ENCODE measurements around the gene FRAT1. TPM values are rescaled to one million over a fixed set of nuclear protein-coding genes. Genes with fewer than 3 reads are reported as not detected.

The FRAT1 gene
- total and polyA plus RNA-seq, 2 of the 8 experiments (the other 6 are each of a cell fraction or from before 2014, with no cell fraction given), result 1.9 to 5.2 TPM

DNA sequence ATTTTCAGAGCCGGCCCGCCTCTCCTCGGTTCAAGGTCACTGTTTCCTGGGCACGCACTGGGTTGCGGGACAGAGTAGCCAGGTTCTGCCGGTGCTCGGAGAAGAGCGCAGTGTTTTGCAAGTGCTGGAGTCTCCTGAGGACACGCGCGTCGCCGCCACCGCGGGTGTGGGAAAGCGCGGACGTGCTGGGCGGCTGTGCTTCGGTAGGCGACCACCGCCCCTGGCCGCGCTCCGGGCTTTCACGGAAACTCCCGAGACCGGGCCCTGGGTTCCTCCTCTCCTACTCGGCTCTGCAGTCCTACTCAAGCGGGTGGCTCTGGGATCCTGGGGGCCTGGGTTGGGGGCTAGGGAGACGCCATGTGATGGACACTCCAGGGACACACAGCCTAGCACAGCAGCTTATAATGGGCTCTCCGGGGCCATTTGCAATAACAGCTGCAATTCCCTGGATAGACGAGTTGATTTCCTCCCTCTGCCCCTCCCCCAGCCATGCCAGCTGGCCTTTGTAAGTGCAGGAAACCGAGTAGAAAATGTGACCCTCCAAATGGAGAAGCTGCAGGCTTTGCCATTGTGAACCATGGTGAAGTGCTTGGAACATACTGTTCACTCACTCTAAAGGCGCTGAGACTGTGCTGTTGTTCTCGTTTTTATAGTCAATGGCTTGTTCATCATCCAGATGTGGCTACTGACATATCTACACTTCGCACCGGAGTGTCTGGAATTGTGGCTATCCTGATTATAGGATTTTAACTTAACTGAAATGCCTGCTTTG is 2.1 kb downstream of the FRAT1 start:
- no peaks in the 10 kb centered on the region for H3K79me1 ChIP-seq (ENCODE audit: low read depth, low read length)
- H2BK20ac ChIP-seq (ENCODE audit: low read length), result no peak overlapping the region
- 24% methylated on average over 31 of the region's 38 CpGs; no CpG with 5 or more reads in 1 of the 2 experiments for WGBS, 2 experiments (ENCODE audit: extremely low coverage in 1 of 2, insufficient coverage in 1 of 2, insufficient read length in 1 of 2, insufficient replicate concordance in 2 of 2, low coverage in 1 of 2, low lambda C conversion rate in 2 of 2, missing lambda C conversion rate in 1 of 2)
- no peak overlapping the region for H4K91ac ChIP-seq (replicated peaks; ENCODE audit: insufficient read length, low read length)
- H3K4ac ChIP-seq (replicated peaks; ENCODE audit: insufficient read length, low read depth, low read length), result no peak overlapping the region
- H3K9me3 ChIP-seq (ENCODE audit: insufficient read depth in 2 of 2, low read depth in 1 of 2, low read length in 1 of 2), result no peaks in the 10 kb centered on the region
- H2BK5ac ChIP-seq (ENCODE audit: low read depth, low read length), result no peak overlapping the region
- H3K23me2 ChIP-seq (ENCODE audit: low read depth, low read length), result peaks cover 19% of the 10 kb centered on the region
- no peak overlapping the region for H4K5ac ChIP-seq (ENCODE audit: insufficient read length, low read depth, low read length)
- H3K27me3 ChIP-seq (replicated peaks in 1 of 4; ENCODE audit: control insufficient read depth in 3 of 4, extremely low read depth in 1 of 4, insufficient read depth in 3 of 4, low read length in 3 of 4), result peaks cover 6 to 23% (median 20%) of the 10 kb centered on the region in 4 experiments
- no peak overlapping the region for H3K18ac ChIP-seq (ENCODE audit: extremely low read depth, low read length)
- no peak overlapping the region for H2AFZ ChIP-seq (ENCODE audit: low read length)
- no peak overlapping the region for H2AK5ac ChIP-seq (ENCODE audit: low read depth, low read length)
- peak overlapping the region; percentile 95 for H4K8ac ChIP-seq (ENCODE audit: extremely low read depth, insufficient read depth, low read length)
- ChIA-PET CTCF (ENCODE audit: partially characterized antibody) (interaction anchor here (0.6 to 1.5 kb wide), 8 partner anchors 9 to 88 kb away, joined by 3 to 6 read pairs (median 4); no protein-coding TSS in a partner anchor), POLR2A (ENCODE audit: partially characterized antibody) (interaction anchor here (0.6 to 5.5 kb wide), 3 partner anchors 12 to 31 kb away, joined by 3 to 75 read pairs (median 3); partner anchors contain the start of gene FRAT2)
- peak overlapping the region in 2 of 4 experiments; percentile 38 to 40; a peak in 2 of 7 replicates for H3K9ac ChIP-seq (replicated peaks in 1 of 4; ENCODE audit: extremely low read depth in 1 of 4, low read depth in 3 of 4, low read length in 3 of 4)
- H3K79me2 ChIP-seq (ENCODE audit: control insufficient read depth in 1 of 2, insufficient read depth in 2 of 2, low read length in 2 of 2), result no peaks in the 10 kb centered on the region
- TF ChIP-seq TAF1 (IDR thresholded peaks at IDR 0.05; ENCODE audit: low read depth, low read length), result 0 out of 2 replicates have a peak, but pooled peaks have one; percentile 21
- TF ChIP-seq SRF (IDR thresholded peaks at IDR 0.05; ENCODE audit: low read depth, low read length), result no peak
- peak in 1 of 2 experiments; percentile 56; a peak in 2 of 4 replicates for TF ChIP-seq SIN3A (conservative IDR thresholded peaks at IDR 0.05 in 1 of 2, IDR thresholded peaks at IDR 0.05 in 1 of 2; ENCODE audit: low read depth in 1 of 2, low read length in 2 of 2)
- peak; percentile 38; the same call in 1 of the 2 replicates for TF ChIP-seq RBBP5 (IDR thresholded peaks at IDR 0.05; ENCODE audit: borderline replicate concordance, low read depth, low read length)
- no peak; the same call in 1 of the 2 replicates for TF ChIP-seq SUZ12 (IDR thresholded peaks at IDR 0.05; ENCODE audit: low read length)
- TF ChIP-seq TCF12 (IDR thresholded peaks at IDR 0.05; ENCODE audit: low read depth, low read length), result 0 out of 2 replicates have a peak, but pooled peaks have one; percentile 49
- peak; percentile 70; the same call in 1 of the 2 replicates for TF ChIP-seq YY1 (IDR thresholded peaks at IDR 0.05; ENCODE audit: low read depth, low read length)
- H3K14ac ChIP-seq (ENCODE audit: insufficient read length), result no peak overlapping the region
- no peak overlapping the region for H3K23ac ChIP-seq (ENCODE audit: insufficient read length)
- peak overlapping the region; percentile 87 to 97 for H3K4me2 ChIP-seq (ENCODE audit: insufficient read depth in 1 of 2, low read depth in 2 of 2, low read length in 2 of 2)
- peak overlapping the region; percentile 45 to 79 (median 62) for H3K4me3 ChIP-seq (ENCODE audit: extremely low read depth in 1 of 4, insufficient read depth in 2 of 4, low read depth in 3 of 4, low read length in 4 of 4)
- H3K56ac ChIP-seq (replicated peaks; ENCODE audit: insufficient read length, low read depth, low read length), result no peak overlapping the region
- DNase-seq (ENCODE audit: low read depth in 1 of 2, low spot score in 2 of 2), result peak in 1 of 2 experiments; percentile 67
- H2BK15ac ChIP-seq (ENCODE audit: low read length), result no peak overlapping the region
- peak overlapping the region; percentile 88; the same call in 1 of the 2 replicates for H2BK12ac ChIP-seq (ENCODE audit: low read depth, low read length)
- H2BK120ac ChIP-seq (replicated peaks; ENCODE audit: low read depth, low read length), result no peak overlapping the region
- H3K4me1 ChIP-seq (replicated peaks in 1 of 4; ENCODE audit: control insufficient read depth in 3 of 4, insufficient read depth in 4 of 4, low read length in 3 of 4), result peaks cover 0 to 15% (median 12%) of the 10 kb centered on the region in 4 experiments; a peak in 6 of 7 replicates
- FAIRE-seq, result no peak
- H3K36me3 ChIP-seq (ENCODE audit: control insufficient read depth in 2 of 4, insufficient read depth in 4 of 4, low read length in 3 of 4), result no peaks in the 10 kb centered on the region
- H4K20me1 ChIP-seq (replicated peaks in 1 of 2; ENCODE audit: control insufficient read depth in 1 of 2, insufficient read depth in 2 of 2, low read length in 2 of 2), result no peaks in the 10 kb centered on the region
- no peak overlapping the region for H3K27ac ChIP-seq (ENCODE audit: low read depth, low read length)

Measured in H1 (cell line).